ENCODE measurements around the gene ARSB. TPM values are rescaled to one million over a fixed set of nuclear protein-coding genes. Genes with fewer than 3 reads are reported as not detected.

Gene ARSB
- total RNA-seq, 2 donors from 2014 or later = 28.1 TPM

DNA sequence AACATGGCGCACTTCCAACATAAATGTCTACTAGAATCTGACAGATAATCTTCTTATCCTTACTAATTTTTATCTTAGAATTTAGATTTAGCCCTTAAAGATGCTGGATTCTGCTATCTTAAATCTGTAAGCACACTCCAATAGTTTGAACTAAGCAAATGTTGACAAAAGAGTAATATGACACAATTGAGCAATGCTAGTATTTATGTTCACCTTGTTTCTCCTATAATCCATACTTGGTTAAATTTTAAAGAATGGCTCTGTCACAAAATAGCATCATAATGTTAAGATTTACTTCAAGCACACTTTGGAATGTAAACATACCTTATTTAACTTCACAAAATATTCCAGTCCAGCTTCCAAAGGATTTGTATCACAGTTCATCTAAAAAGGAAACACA lies 38.8 kb upstream of the ARSB start:
- no peak overlapping the region for H3K27ac ChIP-seq (ENCODE audit: low read depth, low read length)
- H3K9ac ChIP-seq (ENCODE audit: extremely low read depth, low read length, poor library complexity, severe bottlenecking) = no peak overlapping the region
- TF ChIP-seq, protein P1, sequence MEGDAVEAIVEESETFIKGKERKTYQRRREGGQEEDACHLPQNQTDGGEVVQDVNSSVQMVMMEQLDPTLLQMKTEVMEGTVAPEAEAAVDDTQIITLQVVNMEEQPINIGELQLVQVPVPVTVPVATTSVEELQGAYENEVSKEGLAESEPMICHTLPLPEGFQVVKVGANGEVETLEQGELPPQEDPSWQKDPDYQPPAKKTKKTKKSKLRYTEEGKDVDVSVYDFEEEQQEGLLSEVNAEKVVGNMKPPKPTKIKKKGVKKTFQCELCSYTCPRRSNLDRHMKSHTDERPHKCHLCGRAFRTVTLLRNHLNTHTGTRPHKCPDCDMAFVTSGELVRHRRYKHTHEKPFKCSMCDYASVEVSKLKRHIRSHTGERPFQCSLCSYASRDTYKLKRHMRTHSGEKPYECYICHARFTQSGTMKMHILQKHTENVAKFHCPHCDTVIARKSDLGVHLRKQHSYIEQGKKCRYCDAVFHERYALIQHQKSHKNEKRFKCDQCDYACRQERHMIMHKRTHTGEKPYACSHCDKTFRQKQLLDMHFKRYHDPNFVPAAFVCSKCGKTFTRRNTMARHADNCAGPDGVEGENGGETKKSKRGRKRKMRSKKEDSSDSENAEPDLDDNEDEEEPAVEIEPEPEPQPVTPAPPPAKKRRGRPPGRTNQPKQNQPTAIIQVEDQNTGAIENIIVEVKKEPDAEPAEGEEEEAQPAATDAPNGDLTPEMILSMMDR (conservative IDR thresholded peaks at IDR 0.05) = no peak
- no peak overlapping the region for H3K4me3 ChIP-seq (ENCODE audit: low read length)
- 89 to 93% methylated on average over 1 of the region's 1 CpG for WGBS, 2 experiments (ENCODE audit: insufficient coverage in 1 of 2, insufficient read length in 1 of 2)
- no peaks in the 10 kb centered on the region for H3K9me3 ChIP-seq (ENCODE audit: control insufficient read depth, low read length)
- Mint-ChIP-seq H3K27me3 (ENCODE audit: insufficient read depth) (peaks cover 8% of the 10 kb centered on the region), H3K4me3 (no peak overlapping the region), H3K36me3 (ENCODE audit: low read depth) (no peaks in the 10 kb centered on the region), H3K4me1 (peaks cover 15% of the 10 kb centered on the region), H3K27ac (no peak overlapping the region), H3K9me3 (no peaks in the 10 kb centered on the region)
- no peaks in the 10 kb centered on the region for H3K4me1 ChIP-seq (ENCODE audit: control insufficient read depth, insufficient read depth, low read length)
- DNase-seq = no peak
- H3K36me3 ChIP-seq (ENCODE audit: control insufficient read depth, insufficient read depth, low read length) = no peaks in the 10 kb centered on the region
- H3K27me3 ChIP-seq (ENCODE audit: control insufficient read depth, insufficient read depth, low read length, poor library complexity, severe bottlenecking) = no peaks in the 10 kb centered on the region

DNA sequence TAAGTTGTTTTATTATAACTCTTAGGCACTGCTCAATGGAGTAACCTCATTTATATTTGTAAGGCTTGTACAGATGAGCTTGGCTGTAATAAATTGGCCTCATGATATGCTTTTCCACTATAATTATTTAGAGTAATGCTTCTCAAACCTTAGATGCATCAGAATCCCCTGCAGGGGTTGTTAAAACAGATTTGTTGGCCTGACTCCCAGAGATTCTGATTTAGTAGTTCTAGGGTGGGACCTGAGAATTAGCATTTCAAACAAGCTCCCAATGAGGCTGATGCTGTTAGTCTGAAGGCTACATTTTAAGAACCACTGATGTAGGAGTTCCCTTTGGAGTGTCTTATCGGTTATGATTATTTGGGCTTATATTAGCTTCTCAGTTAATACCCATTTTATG lies 38.2 kb upstream of the ARSB start:
- peaks cover 15% of the 10 kb centered on the region for H3K4me1 Mint-ChIP-seq
- H3K27me3 Mint-ChIP-seq (ENCODE audit: insufficient read depth) = peaks cover 8% of the 10 kb centered on the region
- 93 to 100% methylated on average over 1 of the region's 1 CpG for WGBS, 2 experiments (ENCODE audit: insufficient coverage in 1 of 2, insufficient read length in 1 of 2)

DNA sequence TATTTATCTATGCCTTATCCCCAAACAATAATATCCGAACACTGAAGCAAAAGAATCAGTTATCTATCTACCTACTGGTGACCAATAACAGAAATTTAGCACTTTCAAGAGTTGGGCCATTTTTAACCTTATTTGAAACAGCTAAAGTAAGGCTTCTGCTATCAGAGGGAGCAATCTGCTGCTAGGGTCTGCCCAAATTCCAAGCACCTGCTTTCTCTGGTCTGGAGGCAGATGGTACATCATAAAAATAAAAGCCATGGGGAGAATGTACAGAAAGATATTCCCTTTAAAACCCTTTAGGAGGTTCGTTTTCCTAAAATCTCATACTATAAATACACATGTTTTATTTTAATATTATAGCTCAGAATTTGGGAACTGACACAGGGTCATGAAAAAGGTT lies 37.7 kb upstream of the ARSB start:
- no peak for DNase-seq
- Mint-ChIP-seq H3K4me3 (no peak overlapping the region), H3K4me1 (peaks cover 15% of the 10 kb centered on the region), H3K36me3 (ENCODE audit: low read depth) (no peaks in the 10 kb centered on the region), H3K27me3 (ENCODE audit: insufficient read depth) (peaks cover 10% of the 10 kb centered on the region), H3K27ac (no peak overlapping the region), H3K9me3 (no peaks in the 10 kb centered on the region)
- WGBS, 2 experiments (ENCODE audit: insufficient coverage in 1 of 2, insufficient read length in 1 of 2) = 83 to 100% methylated on average over 1 of the region's 2 CpGs
- Histone ChIP-seq H3K4me1 (ENCODE audit: control insufficient read depth, insufficient read depth, low read length) (no peaks in the 10 kb centered on the region), H3K27me3 (ENCODE audit: control insufficient read depth, insufficient read depth, low read length, poor library complexity, severe bottlenecking) (no peaks in the 10 kb centered on the region), H3K27ac (ENCODE audit: low read depth, low read length) (no peak overlapping the region), H3K4me3 (ENCODE audit: low read length) (no peak overlapping the region), H3K9me3 (ENCODE audit: control insufficient read depth, low read length) (no peaks in the 10 kb centered on the region), H3K9ac (ENCODE audit: extremely low read depth, low read length, poor library complexity, severe bottlenecking) (no peak overlapping the region), H3K36me3 (ENCODE audit: control insufficient read depth, insufficient read depth, low read length) (no peaks in the 10 kb centered on the region)
- TF ChIP-seq, protein P1 (conservative IDR thresholded peaks at IDR 0.05) = no peak

More for the DNA sequence above, 38.2 kb upstream of the ARSB start:
- Histone ChIP-seq H3K27ac (ENCODE audit: low read depth, low read length) (no peak overlapping the region), H3K9me3 (ENCODE audit: control insufficient read depth, low read length) (no peaks in the 10 kb centered on the region), H3K4me1 (ENCODE audit: control insufficient read depth, insufficient read depth, low read length) (no peaks in the 10 kb centered on the region), H3K27me3 (ENCODE audit: control insufficient read depth, insufficient read depth, low read length, poor library complexity, severe bottlenecking) (no peaks in the 10 kb centered on the region), H3K4me3 (ENCODE audit: low read length) (no peak overlapping the region), H3K36me3 (ENCODE audit: control insufficient read depth, insufficient read depth, low read length) (no peaks in the 10 kb centered on the region), H3K9ac (ENCODE audit: extremely low read depth, low read length, poor library complexity, severe bottlenecking) (no peak overlapping the region)
- no peaks in the 10 kb centered on the region for H3K9me3 Mint-ChIP-seq
- H3K36me3 Mint-ChIP-seq (ENCODE audit: low read depth) = no peaks in the 10 kb centered on the region
- H3K27ac Mint-ChIP-seq = no peak overlapping the region
- TF ChIP-seq, protein P1 (conservative IDR thresholded peaks at IDR 0.05) = no peak
- no peak for DNase-seq
- H3K4me3 Mint-ChIP-seq = no peak overlapping the region

All from endodermal cell (in vitro differentiated cells).